NCI-H1436 (cell line): Measurements from ENCODE around the gene PIM3.

Experiments used
- DNase-seq: peaks from one replicate; lab custom pipeline; 2025; lab: John Stamatoyannopoulos, UW

Gene PIM3

DNA sequence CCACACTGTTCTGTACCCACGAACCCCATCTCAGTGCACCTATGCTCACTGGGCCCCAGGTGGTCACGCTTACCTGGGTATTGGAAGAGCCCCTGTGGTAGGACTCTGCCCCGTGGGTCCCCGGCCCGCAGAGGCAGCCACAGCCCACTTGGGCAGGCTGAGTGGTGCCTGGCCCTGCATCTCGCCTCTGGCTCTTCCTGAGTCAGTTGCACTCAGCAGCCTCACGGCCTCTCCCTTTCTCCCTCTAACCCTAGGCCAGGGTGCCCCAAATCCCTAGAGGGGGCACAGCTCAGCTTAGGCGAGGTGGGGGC is 32.4 kb upstream of the PIM3 start:
- DNase-seq = no peak

DNA sequence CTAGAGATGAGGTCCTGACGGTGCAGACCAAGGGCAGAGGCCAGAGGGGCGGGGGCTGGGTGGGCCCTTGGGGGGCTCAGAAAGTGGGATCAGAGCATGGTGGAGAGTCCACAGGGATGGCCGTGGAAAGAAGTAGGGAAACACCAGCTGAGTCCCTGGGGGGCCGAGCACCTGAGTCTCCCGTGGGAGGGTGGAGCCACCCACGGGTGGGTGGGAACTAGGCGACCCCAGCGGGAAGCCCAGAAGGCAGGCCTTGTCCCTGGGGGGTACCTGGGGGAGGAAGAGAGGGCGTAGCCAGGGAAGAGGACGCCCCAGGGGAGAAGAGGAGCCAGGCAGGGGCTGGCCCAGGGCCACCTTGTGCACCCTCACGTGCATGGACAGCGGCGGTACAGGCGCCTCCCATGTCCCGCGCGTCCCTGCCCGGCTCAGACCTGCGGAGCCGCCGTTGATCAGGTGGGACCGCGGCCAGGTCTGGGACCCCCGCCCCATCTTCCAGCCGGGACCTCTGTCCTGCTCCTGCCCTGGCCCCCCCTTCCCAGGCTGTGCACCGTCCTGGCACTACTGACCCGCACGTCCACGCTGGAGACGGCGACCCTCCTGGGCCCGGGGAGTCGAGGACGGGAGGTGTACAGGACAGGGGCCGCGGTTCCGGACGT is 31.9 kb upstream of the PIM3 start:
- no peak for DNase-seq

DNA sequence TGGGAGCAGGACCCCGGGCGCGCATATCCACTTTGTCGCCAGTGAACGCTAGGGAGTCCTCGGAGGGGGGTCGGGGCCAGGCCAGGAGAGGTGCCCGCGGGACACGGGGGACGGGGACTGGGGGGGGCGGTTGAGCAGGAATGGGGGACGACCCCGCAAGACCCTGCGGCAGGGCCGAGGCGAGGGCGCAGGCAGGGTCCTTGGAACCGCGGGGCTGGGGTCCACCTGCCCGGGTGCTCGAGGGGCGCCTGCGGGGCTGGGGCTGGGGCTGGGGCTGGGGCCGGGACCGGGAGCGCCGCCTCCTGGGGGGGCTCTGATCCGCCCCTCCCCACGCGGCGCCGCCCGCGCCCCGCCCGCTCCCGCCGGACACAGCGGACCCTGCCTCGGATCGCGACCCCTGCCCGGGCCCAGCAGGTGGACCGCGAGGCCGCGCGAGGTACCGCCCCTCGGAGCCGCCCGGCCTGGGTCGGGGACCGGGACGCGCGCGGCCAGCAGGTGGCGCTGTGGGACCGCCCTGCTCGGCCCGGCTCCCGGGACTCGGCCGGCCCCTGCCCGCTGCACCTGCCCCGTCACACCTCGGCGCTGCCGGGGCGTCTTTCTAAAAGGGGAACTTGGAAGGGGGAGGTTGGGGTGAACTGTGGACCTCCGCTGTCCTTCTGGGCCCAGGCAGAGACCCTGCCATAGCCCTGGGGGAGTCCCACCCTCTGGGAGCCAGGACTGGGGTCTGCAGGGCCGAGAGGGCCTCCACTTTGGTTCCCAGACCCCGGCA is 31.2 kb upstream of the PIM3 start:
- peak; percentile 62 for DNase-seq

DNA sequence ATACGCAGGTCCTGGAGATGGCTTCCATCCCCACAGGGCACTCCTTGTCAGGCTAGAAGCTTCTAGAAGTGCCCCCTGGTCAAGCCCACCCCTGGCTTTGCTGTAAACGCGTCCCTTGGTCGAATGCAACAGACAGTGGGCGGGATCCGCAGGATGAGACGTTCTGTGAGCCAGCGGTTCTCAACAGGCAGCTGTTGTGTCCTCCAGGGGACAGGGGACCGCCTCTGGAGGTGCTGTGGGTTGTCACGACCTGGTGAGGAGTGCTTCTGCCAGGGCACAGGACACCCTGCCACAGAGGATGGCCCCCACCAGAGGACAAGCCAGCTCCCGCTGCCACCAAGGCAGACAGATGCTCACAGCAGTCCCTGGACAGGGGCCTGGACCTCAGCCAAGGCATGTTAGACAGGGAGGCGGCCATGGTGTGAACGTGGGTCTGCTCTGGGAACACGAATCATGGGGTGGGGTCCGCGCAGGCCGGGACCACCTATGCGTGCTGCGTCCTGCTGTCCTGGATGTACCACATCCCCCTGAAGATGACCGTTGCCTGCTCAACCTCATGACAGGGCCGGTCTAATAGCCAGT is 30.5 kb upstream of the PIM3 start:
- DNase-seq = no peak

DNA sequence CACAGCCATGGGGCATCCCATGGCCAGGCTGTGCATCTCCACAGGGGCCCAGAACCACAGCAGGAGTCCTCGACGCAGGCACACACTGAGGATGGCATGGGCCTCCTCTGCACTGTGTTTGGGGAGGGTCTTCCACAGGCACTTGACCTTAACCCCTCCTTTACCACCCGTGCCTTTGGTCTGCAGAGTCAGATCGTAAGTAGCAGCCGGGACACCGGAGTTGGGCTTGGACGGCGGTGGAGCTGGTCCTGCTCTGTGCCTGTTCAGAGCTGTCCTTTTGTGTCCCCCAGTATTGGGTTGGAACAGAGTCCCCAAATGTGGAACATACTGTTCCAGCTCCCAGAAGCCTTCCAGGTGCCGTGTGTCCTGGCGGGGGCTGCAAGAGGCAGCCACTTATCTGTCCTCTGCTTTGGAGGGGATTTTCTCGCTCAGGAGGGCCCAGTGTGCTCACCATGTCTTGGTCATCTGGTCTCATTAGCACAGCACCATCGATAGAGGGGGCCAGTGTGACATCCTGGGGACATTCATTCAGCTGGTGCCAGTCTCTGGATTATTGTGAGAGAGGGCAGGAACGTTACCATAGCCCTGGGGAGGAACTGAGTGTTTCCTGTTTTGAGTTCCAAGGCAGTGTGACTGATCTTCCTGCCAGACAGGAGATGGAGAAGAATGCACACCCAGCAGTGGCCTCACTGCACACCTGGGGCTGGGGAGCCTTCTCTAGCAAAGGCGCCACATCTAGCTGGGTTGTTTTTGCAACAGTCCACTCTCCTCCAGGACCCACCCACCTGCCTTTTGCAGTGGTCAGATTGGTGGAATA is 29.8 kb upstream of the PIM3 start:
- peak; percentile 24 for DNase-seq

DNA sequence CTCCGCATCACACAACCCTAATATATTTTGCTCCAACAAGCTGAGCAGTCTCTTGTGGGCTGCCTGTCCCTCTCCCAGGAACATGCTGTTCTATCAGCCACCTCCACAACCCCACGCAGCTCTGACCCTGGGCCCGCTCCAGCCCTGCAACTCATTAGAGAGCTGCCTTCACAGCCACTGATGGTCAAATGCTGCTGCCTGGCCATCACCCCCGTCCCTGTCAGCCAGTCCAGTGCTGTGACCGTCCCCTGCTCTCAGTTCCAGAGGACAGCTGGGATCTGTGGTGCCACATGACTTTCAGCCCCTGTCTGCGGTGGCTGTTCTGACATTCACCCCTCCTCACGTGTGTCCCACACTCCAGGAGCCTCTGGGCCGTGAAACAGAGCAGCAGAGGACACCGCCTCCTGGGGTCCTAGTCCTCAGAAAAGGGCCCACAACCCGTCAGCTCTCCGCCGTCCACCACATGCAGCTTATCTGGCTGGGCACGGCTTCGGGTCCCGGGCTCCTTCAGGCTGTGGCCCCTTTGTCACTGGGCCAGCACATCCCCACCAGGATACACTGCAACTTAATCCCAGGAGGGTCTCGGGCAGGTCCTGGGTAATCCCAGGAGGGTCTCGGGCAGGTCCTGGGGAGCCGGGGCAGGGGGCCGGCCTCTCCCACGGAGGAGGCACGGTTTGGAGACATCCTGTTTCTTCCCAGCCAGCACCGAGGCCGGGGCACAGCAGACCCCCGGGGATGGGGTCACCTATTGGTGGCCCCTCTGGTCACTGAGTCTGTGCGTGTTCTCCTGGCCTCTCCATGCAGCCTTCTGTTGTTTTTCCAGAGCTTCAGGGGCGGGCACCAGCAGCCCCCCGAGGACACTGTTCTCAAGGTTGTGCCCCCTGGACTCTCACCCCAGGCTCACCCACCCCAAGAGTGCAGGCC is 27.1 kb upstream of the PIM3 start:
- no peak for DNase-seq

DNA sequence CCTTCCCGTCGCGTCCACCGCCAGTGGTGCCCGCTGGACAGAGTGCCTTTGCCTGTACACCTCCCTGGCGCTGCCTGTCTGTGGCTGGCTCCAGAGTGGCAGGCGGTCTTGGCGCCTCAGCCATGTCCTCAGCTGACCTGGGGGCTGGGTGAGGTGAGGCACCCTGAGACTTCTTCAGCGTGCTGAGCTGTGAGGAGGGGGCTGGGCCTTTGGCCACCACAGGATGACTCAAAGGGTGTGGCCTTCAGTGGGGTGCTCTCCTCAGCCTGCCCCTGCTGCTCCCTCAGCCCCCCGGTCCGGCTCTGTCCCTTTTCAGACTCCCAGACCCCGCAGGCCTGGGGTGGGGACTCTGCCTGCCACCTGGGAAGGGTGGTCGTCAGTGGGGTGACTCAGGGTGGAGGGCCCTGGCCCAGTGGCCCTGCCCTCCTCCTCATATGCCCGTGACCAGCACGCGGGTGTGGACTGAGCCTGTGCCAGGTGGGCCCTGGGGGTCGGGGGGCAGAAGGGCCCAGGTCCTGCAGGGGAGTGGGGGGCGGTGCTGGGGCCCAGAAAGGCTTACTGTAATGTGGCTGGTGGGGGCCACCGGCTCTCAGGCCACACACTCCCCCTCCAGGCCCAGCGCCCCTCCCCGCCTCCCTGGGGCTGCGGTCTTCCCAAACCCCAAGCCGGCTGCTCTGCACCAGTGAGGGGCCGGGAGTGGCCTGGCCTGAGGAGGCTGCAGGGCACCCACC is 26.2 kb upstream of the PIM3 start:
- peak; percentile 22 for DNase-seq

DNA sequence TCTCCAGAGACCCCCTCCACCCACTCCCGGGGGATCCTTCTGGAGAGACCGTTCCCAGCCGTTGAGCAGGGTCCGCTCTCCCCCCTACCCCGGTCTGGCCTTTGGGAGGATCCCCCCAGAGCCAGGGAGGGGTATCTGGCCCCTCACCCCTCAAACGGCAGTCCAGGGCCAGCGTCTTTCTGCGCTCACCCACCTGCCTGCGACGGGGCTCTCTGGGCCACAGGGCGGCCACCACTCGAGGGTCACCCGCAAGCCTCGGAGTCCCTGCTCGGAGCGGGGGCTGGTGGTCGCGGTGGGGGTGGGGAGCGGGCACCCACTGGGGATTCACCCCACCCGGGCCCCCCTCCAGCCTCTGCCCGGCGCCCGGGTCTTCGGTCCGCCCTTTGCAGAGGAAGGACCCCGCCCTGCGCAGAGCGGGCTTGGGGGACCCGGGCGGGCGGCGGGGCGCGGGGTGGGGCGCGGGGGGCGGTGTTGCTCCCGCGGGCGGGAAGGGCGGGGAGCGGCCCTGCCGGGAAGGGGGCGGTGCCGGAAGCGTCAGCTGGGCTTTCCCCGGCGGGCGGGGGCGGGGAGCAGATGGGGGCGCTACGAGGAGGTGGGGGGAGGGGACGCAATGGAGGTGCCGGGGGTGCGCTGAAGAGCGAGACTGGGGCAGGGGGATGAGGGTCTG is 25.5 kb upstream of the PIM3 start:
- peak; percentile 80 for DNase-seq

DNA sequence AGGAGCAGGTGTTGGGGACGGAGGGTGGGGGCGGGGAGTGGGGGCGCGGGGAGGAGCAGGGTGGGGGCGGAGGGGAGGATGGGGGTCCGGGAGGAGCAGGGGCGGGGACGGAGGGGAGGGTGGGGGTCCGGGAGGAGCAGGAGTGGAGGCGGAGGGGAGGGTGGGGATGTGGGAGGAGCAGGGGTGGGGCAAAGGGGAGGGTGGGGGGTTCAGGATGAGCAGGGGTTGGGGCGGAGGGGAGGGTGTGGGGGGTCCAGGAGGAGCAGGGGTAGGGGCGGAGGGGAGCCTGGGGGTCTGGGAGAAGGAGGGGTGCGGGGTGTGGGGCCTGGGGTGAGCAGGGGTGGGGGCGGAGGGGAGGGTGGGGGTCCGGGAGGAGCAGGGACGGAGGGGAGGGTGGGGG is 25.0 kb upstream of the PIM3 start:
- peak; percentile 63 for DNase-seq

DNA sequence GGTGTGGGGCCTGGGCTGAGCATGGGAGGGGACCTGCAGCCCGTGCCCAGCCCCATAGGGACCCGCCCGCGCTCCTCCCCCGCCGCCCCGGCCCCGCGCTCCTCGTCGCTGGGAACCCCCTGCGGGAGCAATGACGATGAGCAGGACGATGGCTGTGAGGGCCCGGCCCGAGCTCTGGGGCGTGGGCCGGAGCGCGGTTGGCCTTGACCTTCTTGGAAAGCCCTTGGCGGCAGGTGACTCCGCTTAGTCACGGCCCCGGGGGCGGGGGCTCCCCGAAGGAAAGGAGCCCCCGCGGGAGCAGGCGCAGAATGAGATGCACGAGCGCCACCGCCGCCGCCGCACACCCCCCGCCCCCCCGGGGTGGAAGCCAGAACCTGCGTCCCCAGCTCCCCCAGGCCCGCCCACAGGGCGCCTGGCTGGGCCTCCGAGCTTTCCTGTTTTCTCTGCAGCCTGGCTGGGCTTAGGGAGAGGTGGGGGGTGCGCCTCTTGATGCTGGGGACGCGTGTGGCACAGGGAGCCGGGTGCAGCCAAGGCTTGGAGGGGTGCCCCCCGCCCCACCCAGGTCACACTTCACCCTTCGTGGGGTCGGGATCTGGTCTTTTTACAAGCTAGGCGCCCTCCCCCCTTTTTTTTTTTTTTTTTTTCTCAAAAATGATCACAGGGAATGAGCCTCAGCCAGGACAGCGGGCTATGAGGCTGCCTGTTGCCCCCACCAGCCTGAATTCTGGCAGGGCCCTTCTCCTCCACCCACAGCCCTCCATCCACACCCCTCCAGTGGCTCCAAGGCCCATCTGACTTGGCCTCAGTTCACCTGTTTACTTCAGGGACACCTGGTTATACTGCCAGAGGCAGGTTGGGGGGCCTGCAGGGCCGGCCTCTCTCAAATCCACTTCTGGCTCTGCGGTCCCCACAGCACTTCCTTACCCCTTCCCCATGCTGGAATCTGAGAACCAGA is 24.3 kb upstream of the PIM3 start:
- peak; percentile 90 for DNase-seq

DNA sequence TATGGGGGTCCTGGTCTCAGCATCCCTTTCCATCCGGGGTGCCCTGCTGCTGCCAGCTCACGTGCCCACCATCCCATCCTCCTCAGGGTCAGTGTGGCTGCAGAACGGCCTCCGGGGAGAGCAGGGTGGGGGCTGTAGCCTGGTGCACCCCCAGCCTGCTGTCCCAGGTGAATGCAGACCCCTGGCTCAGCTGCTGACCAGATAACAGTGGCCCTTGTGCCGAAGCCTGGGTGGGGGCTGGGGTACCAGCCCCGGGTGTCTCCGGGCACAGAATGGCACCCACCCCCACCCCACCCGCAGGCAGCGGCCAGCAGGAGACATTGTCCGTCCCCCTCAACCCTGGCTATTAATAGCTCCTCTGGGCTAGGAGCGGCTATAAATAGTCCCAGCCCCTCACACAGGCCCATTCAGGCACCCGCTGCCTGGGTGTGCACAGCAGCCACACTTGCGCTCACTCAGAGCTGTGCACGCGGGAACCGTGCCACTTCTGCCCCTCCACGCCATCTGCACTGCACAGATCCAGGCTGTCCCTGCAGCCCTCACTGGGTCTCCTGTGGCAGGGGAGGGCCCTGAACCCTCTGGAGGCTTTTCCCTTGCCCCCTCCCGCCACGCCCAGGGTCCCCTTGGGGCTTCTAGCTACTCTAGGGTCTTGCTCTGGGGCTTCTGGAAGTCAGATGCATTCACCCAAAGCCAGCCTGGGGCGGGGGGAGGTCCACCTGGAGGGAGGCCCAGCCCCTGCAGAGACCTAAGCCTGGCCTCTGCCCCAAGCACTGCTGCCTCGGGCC is 23.4 kb upstream of the PIM3 start:
- peak; percentile 21 for DNase-seq

DNA sequence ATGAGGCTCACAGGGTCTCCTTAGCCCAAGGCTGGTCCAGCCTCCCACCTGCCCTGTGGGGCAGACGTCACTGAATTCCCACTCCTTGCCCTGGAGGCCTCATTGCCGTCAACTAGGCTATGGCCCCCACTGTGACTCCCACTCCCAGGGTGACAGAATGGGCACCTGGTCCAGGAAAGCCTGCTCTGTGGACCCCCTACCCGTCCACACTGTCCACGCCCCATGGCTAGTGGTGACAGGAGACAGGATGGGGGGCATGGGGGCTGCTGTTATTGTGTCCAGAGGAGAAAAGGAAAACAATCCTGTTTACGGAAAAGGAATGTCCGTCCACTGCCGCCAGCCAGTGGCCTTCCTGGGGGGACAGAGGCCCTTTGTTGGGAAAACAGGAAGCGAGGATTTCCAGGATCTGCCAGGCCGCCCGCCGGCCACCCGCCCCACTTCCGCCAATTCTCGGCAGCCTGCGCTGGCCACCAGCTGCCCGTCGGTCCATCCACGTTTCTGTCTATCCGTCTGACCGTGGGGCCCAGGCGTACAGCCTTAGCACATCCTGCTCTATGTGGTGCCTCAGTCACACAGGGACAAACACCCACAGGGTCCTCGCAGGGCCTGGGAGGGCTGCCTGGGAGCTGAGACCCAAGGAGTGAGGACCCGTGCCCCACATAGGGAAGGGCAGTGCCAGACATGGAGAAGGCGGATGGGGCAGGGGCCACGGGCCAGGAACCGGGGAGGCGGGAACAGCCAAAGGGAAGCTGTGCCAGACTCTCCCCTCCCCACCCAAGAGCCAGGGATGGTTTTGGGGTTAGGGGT is 22.6 kb upstream of the PIM3 start:
- no peak for DNase-seq

DNA sequence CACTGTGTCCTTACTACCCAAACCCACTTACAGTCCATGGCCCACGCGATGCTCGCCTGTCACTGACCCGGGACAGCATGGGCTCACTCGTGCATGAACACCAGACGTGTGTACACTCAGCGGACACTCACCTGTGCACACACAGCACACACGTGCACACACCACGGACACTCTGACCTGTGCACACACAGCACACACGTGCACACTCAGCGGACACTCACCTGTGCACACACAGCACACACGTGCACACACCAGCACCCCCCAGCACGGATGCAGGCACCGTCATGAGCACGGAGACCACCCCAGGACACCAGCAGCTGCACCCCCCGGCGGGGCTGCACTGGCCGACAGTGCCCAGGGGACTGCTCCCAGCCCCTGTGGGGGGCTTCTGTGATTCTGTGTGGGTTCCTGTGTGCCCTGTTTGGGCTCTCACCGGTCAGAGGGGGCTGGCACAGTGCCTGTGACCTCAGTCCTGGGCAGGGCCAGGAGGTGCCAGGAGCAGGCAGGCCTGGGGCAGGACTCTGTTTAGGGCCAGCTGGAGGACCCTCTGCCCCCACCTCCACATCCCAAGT is 21.9 kb upstream of the PIM3 start:
- no peak for DNase-seq

DNA sequence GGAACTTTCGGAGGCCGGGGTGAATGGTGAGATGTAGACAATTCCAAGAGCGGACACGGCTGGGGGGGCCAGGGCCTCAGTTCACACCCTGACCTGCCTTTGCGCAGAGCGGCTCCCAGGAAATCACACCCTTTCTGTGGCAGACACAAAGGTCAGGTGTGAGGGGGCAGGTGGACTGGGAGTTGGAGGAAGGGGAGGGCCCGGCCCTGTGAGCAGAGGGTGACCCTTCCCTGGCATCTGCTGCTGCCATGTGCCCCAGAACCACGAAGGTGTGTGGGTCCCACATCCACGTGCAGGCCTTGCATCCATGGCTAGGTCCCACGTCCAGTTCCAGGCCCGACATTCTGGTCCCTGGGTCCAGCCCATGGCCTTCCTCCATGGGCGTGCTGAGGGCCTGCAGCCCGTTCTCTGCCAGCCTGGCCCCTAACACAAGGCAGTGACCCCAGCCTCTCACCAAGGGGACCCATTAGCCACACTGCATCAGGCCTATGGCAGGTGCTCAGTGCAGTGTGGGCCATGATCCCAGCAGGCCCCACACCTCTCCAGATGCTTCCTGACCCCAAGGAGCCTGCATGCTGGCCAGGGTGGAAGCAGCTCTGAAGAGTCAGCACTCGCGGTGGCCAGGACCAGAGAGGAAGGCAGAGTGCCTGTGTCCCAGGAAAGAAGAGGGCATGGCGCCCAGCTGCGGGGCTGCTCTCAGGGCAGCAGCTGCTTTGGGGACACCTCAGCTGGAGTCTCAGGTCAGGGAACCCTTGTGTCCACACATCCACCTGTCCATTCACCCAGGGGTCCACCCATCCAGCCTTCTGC is 18.9 kb upstream of the PIM3 start:
- no peak for DNase-seq

DNA sequence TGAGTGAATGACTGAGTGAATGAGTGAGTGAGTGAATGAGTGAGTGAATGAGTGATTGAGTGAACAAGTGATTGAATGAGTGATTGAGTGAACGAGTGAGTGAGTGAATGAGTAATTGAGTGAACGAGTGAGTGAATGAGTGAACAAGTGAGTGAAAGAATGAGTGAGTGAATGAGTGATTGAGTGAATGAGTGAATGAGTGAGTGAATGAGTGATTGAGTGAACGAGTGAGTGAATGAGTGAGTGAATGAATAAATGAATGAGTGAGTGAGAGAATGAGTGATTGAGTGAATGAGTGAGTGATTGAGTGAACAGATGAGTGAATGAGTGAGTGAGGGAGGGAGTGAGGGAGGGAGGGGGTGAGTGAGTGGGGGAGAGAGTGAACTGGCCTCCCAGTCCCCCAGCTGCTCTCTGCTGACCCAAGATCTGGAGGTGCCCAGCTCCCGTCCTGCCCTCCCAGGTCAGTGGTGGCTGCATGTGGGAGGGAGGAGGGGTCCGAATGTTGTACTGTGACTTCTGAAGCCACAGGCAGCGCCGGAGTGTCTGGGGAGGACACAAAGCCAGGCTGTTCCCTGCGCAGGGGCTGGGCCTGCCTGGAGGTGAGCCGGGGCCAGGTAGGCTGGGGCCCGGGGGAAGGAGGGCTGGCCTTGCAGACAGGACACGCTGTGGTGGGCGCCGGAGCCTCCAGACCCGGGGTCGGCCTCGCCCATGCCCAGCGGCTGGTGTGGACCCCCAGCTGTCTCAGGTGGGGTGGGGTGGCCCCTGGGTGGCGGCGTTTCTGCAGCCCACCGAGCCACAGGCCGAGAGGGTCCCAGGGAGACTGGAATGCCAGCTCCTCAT is 17.8 kb upstream of the PIM3 start:
- no peak for DNase-seq

DNA sequence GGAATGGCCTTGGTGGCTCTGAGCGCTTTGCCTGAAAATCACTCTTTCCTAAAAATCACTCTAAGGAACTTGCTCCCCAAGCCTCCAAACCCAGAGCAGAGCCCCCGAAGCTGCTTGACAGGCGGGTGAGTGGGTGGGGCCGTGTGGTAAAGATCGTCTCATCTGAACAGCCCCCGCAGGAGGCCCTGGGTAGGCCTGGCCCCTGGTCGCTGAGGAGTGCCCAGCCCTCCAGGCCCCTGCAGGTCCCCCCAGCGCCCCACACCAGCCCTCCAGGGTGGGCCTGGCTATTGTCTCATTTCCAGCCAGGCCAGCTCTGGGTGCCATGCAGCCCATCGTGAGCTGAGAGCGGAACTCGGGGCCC is 17.2 kb upstream of the PIM3 start:
- DNase-seq = no peak
